Lung (tissue), 12 donors: ENCODE measurements around the gene CSMD2. TPM values are rescaled to one million over a fixed set of nuclear protein-coding genes. Genes with fewer than 3 reads are reported as not detected.

Source experiments
- ATAC-seq: fragments of 200-7000 bp; cut with Tn5 transposase; one replicate; pipeline ENCODE4 v1.9.1; 2020; ENCODE audit warnings: moderate number of reproducible peaks; ENCODE audit not compliant: insufficient read depth, low FRiP score
- DNase-seq, 3 donors: peaks; one replicate each; pipeline ENCODE4 v3.0.0-alpha.2; 2013 to 2017
- H3K27ac ChIP-seq, 2 donors: one replicate each; pipeline ENCODE4 v1.5.1; 2013; ENCODE audit warnings: mild to moderate bottlenecking in 2 of 2, moderate library complexity in 2 of 2, control low read depth in 1 of 2, inconsistent platforms in 1 of 2, low read depth in 1 of 2, low read length in 1 of 2
- H3K27me3 ChIP-seq, 3 donors: one replicate each; pipeline ENCODE4 v1.5.1; 2013; ENCODE audit warnings: low read length in 2 of 3; ENCODE audit not compliant: control insufficient read depth in 3 of 3, insufficient read depth in 3 of 3
- H3K36me3 ChIP-seq, 4 donors: one replicate each; pipeline ENCODE4 v1.5.1; 2013; ENCODE audit warnings: low read length in 4 of 4, mild to moderate bottlenecking in 1 of 4, moderate library complexity in 1 of 4; ENCODE audit not compliant: control insufficient read depth in 4 of 4, insufficient read depth in 4 of 4
- H3K4me1 ChIP-seq, 5 donors: one replicate each; pipeline ENCODE4 v1.5.1; 2013; ENCODE audit warnings: low read length in 5 of 5, mild to moderate bottlenecking in 2 of 5, moderate library complexity in 1 of 5; ENCODE audit not compliant: control insufficient read depth in 5 of 5, insufficient read depth in 5 of 5
- H3K4me3 ChIP-seq: one replicate; pipeline ENCODE4 v1.5.1; 2013; ENCODE audit warnings: mild to moderate bottlenecking, control low read depth, moderate library complexity
- H3K9ac ChIP-seq, 2 donors: one replicate each; pipeline ENCODE4 v1.5.1; 2013; ENCODE audit warnings: low read length in 2 of 2, control low read depth in 1 of 2; ENCODE audit not compliant: insufficient read depth in 1 of 2
- H3K9me3 ChIP-seq, 4 donors: one replicate each; pipeline ENCODE4 v1.5.1; 2013; ENCODE audit warnings: low read length in 3 of 4, mild to moderate bottlenecking in 1 of 4, moderate library complexity in 1 of 4; ENCODE audit not compliant: control insufficient read depth in 4 of 4, insufficient read depth in 3 of 4
- CTCF ChIP-seq: IDR thresholded peaks from 2 replicates; pipeline ENCODE4 v1.5.1; 2012; ENCODE audit warnings: mild to moderate bottlenecking; ENCODE audit errors: control extremely low read depth, extremely low read depth
- WGBS, 2 donors: extraction: QIAGEN DNeasy Blood & Tissue Kit; methylation state at CpG; one replicate each; pipeline ENCODE4 v1.1.7; 2013; 5-methylcytosine and 5-hydroxymethylcytosine counted together
- polyA plus RNA-seq, 2 donors: library from polyadenylated mRNA; stranded (reverse); fragments of 200-250 nt; gene quantifications; one replicate each; pipeline ENCODE4 v1.2.1, GENCODE V29; 2013
- total RNA-seq, 2 donors: library from RNA; depleted of rRNA in 1 of 2; stranded (reverse); fragments of >200 nt in 1 of 2; gene quantifications; one replicate each; pipeline ENCODE4 v1.2.1, GENCODE V29; 2014 to 2021
- donor health status: control.
- donor health status: control.
- donor health status: Bipolar disorder and iron deficiency.
- donor health status: healthy.
- donor health status: DM: yes; HTN: yes; CAD: no.

The CSMD2 gene
- total and polyA plus RNA-seq, 4 donors: 0.11 to 1.2 (median 0.39) TPM

DNA sequence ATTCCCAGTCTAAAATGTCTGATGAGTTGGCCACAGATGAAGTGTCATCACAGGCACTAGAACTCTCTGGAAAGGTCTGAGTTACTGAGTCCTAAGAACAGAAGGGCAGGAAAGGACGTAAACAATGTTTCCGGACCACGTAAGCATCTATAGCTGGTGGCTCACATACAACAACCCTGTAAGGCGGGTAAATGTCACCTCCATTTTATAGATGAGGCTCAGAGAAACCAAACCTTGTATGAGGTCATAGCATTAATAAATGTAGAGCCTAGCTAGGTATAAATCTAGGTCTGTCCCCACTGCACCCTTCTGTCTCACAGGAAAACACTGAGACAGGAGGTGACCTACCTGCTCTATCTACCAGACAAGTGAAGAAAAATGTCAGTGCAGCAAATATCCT, 86.6 kb downstream of the CSMD2 start:
- no peak for TF ChIP-seq CTCF
- DNase-seq (no peak), ATAC-seq (no peak)
- Histone ChIP-seq H3K4me3 (no peak overlapping the region), H3K36me3 (no peaks in the 10 kb centered on the region), H3K9me3 (peaks cover 0 to 8% (median 0%) of the 10 kb centered on the region in 4 donors), H3K27me3 (no peaks in the 10 kb centered on the region), H3K9ac (no peak overlapping the region), H3K27ac (no peak overlapping the region), H3K4me1 (no peaks in the 10 kb centered on the region)
- 88 to 91% methylated on average over 4 of the region's 4 CpGs for WGBS, 2 donors

DNA sequence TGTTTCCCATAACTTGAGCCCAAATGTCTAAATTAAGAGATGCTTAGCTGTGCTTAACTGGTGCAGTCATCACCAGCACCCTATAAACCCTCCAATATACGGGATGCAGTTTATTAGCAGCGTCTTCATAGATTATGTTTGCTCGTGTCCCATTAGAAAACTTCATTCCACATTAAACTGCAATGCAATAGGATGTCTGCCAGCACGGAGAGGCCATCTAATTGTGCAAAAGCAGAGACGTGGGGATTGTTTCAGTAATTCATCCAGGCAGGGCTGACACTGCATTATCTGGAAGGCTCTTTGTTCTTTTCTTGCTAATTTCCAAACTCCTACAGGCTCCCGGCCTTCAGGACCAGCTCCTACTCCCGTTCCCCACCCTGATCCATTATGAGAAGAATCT, 89.5 kb downstream of the CSMD2 start:
- ATAC-seq: no peak
- H3K9ac ChIP-seq: no peak overlapping the region
- 73 to 81% methylated on average over 7 of the region's 7 CpGs for WGBS, 2 donors
- no peaks in the 10 kb centered on the region for H3K36me3 ChIP-seq
- peaks cover 0 to 5% (median 0%) of the 10 kb centered on the region in 4 donors for H3K9me3 ChIP-seq
- no peaks in the 10 kb centered on the region for H3K4me1 ChIP-seq
- no peak overlapping the region for H3K27ac ChIP-seq
- H3K4me3 ChIP-seq: no peak overlapping the region
- no peaks in the 10 kb centered on the region for H3K27me3 ChIP-seq
- no peak for TF ChIP-seq CTCF
- DNase-seq: no peak

DNA sequence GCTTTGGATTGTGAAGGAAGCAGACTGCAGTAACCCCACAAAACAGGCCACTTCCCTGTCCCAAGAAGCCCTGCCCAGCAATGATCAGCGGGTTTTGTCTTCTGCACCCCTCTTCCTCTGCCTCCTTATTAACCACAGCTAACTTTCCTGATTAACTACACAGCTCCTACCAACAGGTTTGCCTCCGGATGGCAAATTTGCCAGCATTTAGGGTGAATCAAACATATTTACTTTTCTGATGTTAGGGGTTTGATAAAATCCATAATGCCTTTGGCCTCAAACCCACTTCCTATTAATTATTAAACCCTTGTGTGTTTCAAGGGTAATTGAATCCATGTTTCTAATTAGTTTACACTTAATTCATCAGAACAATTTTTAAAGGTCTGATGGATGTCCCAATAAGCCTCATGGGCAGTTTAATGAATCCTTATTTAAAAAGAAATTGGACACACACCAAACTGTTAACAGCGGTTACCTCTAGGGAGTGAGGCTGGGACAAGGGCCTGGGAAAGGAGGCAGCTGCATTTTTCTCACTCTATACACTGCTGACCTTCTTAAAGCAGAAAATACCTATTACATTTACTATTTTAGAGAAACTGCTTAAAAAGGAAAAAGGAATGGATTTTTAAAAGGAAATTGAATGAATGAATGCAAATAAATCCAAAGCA, 91.9 kb downstream of the CSMD2 start:
- TF ChIP-seq CTCF: no peak
- no peak for DNase-seq
- peaks cover 0 to 4% (median 0%) of the 10 kb centered on the region in 4 donors for H3K9me3 ChIP-seq

More for the DNA sequence above, 91.9 kb downstream of the CSMD2 start:
- no peak overlapping the region for H3K9ac ChIP-seq
- WGBS, 2 donors: 49 to 75% methylated on average over 3 of the region's 3 CpGs
- no peaks in the 10 kb centered on the region for H3K36me3 ChIP-seq
- ATAC-seq: no peak
- H3K27me3 ChIP-seq: no peaks in the 10 kb centered on the region
- H3K4me3 ChIP-seq: no peak overlapping the region
- no peak overlapping the region for H3K27ac ChIP-seq
- no peaks in the 10 kb centered on the region for H3K4me1 ChIP-seq
